ENCODE measurements around the gene BRD3OS.
A peak's percentile ranks its signal among the peaks of the same experiment; 100 is the strongest.
"Not testable (repeated sequence)": the region's sequence is repeated elsewhere in the genome, so short reads cannot be mapped to it uniquely, and the experiment has no call there.

The BRD3OS gene

GRCh38 chr9:134065612-134066419, 40.5 kb downstream of the BRD3OS start:
- peak; percentile 43 for DNase-seq

- peak; percentile 22 for DNase-seq
Observed at GRCh38 chr9:134066526-134066912, 41.2 kb downstream of the BRD3OS start.

- DNase-seq, result peak; percentile 43
Observed at GRCh38 chr9:134066913-134067851, 41.9 kb downstream of the BRD3OS start.

GRCh38 chr9:134067904-134068743, 42.8 kb downstream of the BRD3OS start, which contains the start of gene BRD3:
Gene BRD3, minus strand, starts transcription at chr9:134068026. Its CDS starts 14,549 bp downstream, at chr9:134053477.
- DNase-seq, result peak; percentile 93

- no peak for DNase-seq
Observed at GRCh38 chr9:134068744-134069479, 43.6 kb downstream of the BRD3OS start.

- DNase-seq, result no peak
Observed at GRCh38 chr9:134069480-134070399, 44.5 kb downstream of the BRD3OS start.

- no peak for DNase-seq
Observed at GRCh38 chr9:134071149-134071548, 45.9 kb downstream of the BRD3OS start.

- not testable (repeated sequence) for DNase-seq
Observed at GRCh38 chr9:134072683-134073082, 47.4 kb downstream of the BRD3OS start.

- no peak for DNase-seq
Observed at GRCh38 chr9:134073500-134073899, 48.2 kb downstream of the BRD3OS start.

- not testable (repeated sequence) for DNase-seq
Observed at GRCh38 chr9:134075689-134076088, 50.4 kb downstream of the BRD3OS start.

GRCh38 chr9:134076644-134077043, 51.4 kb downstream of the BRD3OS start:
- no peak for DNase-seq
